VCaP (cell line): Measurements from ENCODE around the gene OR6Q1.

Experiments
- H3K27ac ChIP-seq: fragments of 450-650 bp; 2 replicates; pipeline ENCODE4 v1.5.1; 2017
- CTCF ChIP-seq: fragments of 450-650 bp; conservative IDR thresholded peaks from 2 replicates; pipeline ENCODE4 v1.5.1; 2017; ENCODE audit warnings: mild to moderate bottlenecking, moderate library complexity

Gene OR6Q1

GRCh38 chr11:58028687-58029411 is 1.9 kb upstream of the OR6Q1 start:
- no peak for TF ChIP-seq CTCF
- H3K27ac ChIP-seq, result no peak overlapping the region

GRCh38 chr11:58034471-58034870 is 3.7 kb downstream of the OR6Q1 start:
- no peak for TF ChIP-seq CTCF
- no peak overlapping the region for H3K27ac ChIP-seq

GRCh38 chr11:58039589-58039988 is 8.8 kb downstream of the OR6Q1 start:
- TF ChIP-seq CTCF, result no peak
- peak overlapping the region; percentile 23; the same call in 1 of the 2 replicates for H3K27ac ChIP-seq

GRCh38 chr11:58043379-58043778 is 12.6 kb downstream of the OR6Q1 start:
- no peak for TF ChIP-seq CTCF
- no peak overlapping the region for H3K27ac ChIP-seq

- H3K27ac ChIP-seq, result no peak overlapping the region
- TF ChIP-seq CTCF, result no peak
Observed at GRCh38 chr11:58046231-58046630, 15.5 kb downstream of the OR6Q1 start.

- H3K27ac ChIP-seq, result no peak overlapping the region
- TF ChIP-seq CTCF, result no peak
Observed at GRCh38 chr11:58047818-58048217, 17.1 kb downstream of the OR6Q1 start.

GRCh38 chr11:58055806-58056401 is 25.2 kb downstream of the OR6Q1 start:
- no peak overlapping the region for H3K27ac ChIP-seq
- no peak for TF ChIP-seq CTCF
